Thyroid gland (tissue), 4 donors: ENCODE data around the gene DNMT1. TPM values are rescaled to one million over a fixed set of nuclear protein-coding genes. Genes with fewer than 3 reads are reported as not detected.
"Not testable (repeated sequence)": the region's sequence is repeated elsewhere in the genome, so short reads cannot be mapped to it uniquely, and the experiment has no call there.

Experiments used
- DNase-seq, 2 donors: peaks; one replicate each; pipeline ENCODE4 v3.0.0-alpha.2; 2019
- H3K27ac ChIP-seq, 3 donors: fragments of 200-600 bp; sonication (generic); 1 replicate in 2 of 3; 2 replicates in 1 of 3; pipeline ENCODE4 v1.5.1; 2016 to 2019; ENCODE audit warnings: mild to moderate bottlenecking in 1 of 3, moderate library complexity in 1 of 3
- H3K27me3 ChIP-seq: fragments of 200-600 bp; sonication (generic); one replicate; pipeline ENCODE4 v1.5.1; 2019
- H3K36me3 ChIP-seq, 2 donors: fragments of 200-600 bp; sonication (generic); one replicate each; pipeline ENCODE4 v1.5.1; 2016 to 2019
- H3K4me1 ChIP-seq, 2 donors: fragments of 200-600 bp; sonication (generic); one replicate each; pipeline ENCODE4 v1.5.1; 2017 to 2019
- H3K4me3 ChIP-seq, 3 donors: fragments of 200-600 bp; sonication (generic); replicated peaks in 1 of 3; 1 replicate in 2 of 3; 2 replicates in 1 of 3; pipeline ENCODE4 v1.5.1; 2016; ENCODE audit warnings: mild to moderate bottlenecking in 1 of 3
- H3K9me3 ChIP-seq: fragments of 200-600 bp; sonication (generic); one replicate; pipeline ENCODE4 v1.5.1; 2017
- CTCF ChIP-seq, 6 experiments: fragments of 200-600 bp in 3 of 6; fragments of 450-650 bp in 3 of 6; sonication (generic) in 3 of 6; IDR thresholded peaks; one replicate each; pipeline ENCODE4 v1.5.1; 2016 to 2019; ENCODE audit warnings: antibody characterized with exemption in 6 of 6, mild to moderate bottlenecking in 2 of 6, inconsistent platforms in 1 of 6, moderate library complexity in 1 of 6
- POLR2A ChIP-seq, 2 donors: fragments of 450-650 bp; IDR thresholded peaks; one replicate each; pipeline ENCODE4 v1.6.1; 2017; ENCODE audit warnings: antibody characterized with exemption in 2 of 2, mild to moderate bottlenecking in 2 of 2, moderate library complexity in 1 of 2
- WGBS, 2 donors: methylation state at CpG; one replicate each; pipeline ENCODE4 v1.1.5; 2017; 5-methylcytosine and 5-hydroxymethylcytosine counted together
- intact Hi-C: fragments of 100-400 bp; cut with DNase I; formaldehyde crosslinking; loops from one replicate; pipeline ENCODE4 v1.15.1; 2023
- total RNA-seq, 4 donors: library from RNA; depleted of rRNA; stranded (reverse); fragments of >200 nt; gene quantifications; one replicate each; pipeline ENCODE4 v1.2.3, GENCODE V29; 2016

DNMT1 gene
- total RNA-seq, 4 donors from 2014 or later = 31.2 to 49.5 (median 36.0) TPM

- no peak overlapping the region for H3K27ac ChIP-seq
- H3K4me1 ChIP-seq = no peaks in the 10 kb centered on the region
- intact Hi-C loops = no loop called here
- H3K27me3 ChIP-seq = no peaks in the 10 kb centered on the region
- DNase-seq = no peak
- TF ChIP-seq POLR2A (IDR thresholded peaks at IDR 0.05) = no peak
- TF ChIP-seq CTCF (IDR thresholded peaks at IDR 0.05) = no peak
- 30 to 95% methylated on average over 1 of the region's 1 CpG for WGBS, 2 donors
- H3K36me3 ChIP-seq = peaks cover 0 to 9% of the 10 kb centered on the region in 2 donors
- no peak overlapping the region for H3K4me3 ChIP-seq
- no peaks in the 10 kb centered on the region for H3K9me3 ChIP-seq
These were observed 12.7 kb downstream of the DNMT1 start for GRCh38 chr19:10182076-10182475.

GRCh38 chr19:10180459-10180858, 14.3 kb downstream of the DNMT1 start:
- intact Hi-C loops = no loop called here
- no peak for DNase-seq
- 88 to 94% methylated on average over 7 of the region's 7 CpGs for WGBS, 2 donors
- H3K4me1 ChIP-seq = no peaks in the 10 kb centered on the region
- no peaks in the 10 kb centered on the region for H3K27me3 ChIP-seq
- H3K36me3 ChIP-seq = peaks cover 0 to 9% of the 10 kb centered on the region in 2 donors
- TF ChIP-seq CTCF (IDR thresholded peaks at IDR 0.05) = no peak
- TF ChIP-seq POLR2A (IDR thresholded peaks at IDR 0.05) = no peak
- no peaks in the 10 kb centered on the region for H3K9me3 ChIP-seq
- H3K4me3 ChIP-seq = no peak overlapping the region
- H3K27ac ChIP-seq = no peak overlapping the region

GRCh38 chr19:10180024-10180423, 14.7 kb downstream of the DNMT1 start:
- H3K4me1 ChIP-seq, H3K27me3 ChIP-seq, H3K4me3 ChIP-seq, DNase-seq, intact Hi-C loops, H3K36me3 ChIP-seq, H3K27ac ChIP-seq, H3K9me3 ChIP-seq: not testable (repeated sequence)
- 92 to 96% methylated on average over 6 of the region's 6 CpGs for WGBS, 2 donors

- no peak for TF ChIP-seq POLR2A (IDR thresholded peaks at IDR 0.05)
- TF ChIP-seq CTCF (IDR thresholded peaks at IDR 0.05) = no peak
These were observed 21.2 kb downstream of the DNMT1 start for GRCh38 chr19:10173527-10173926.

GRCh38 chr19:10168386-10168948, 26.3 kb downstream of the DNMT1 start:
- Histone ChIP-seq H3K4me1 (no peaks in the 10 kb centered on the region), H3K27me3 (no peaks in the 10 kb centered on the region), H3K4me3 (no peak overlapping the region), H3K27ac (no peak overlapping the region), H3K36me3 (peaks cover 14 to 36% of the 10 kb centered on the region in 2 donors), H3K9me3 (no peaks in the 10 kb centered on the region)
- 91 to 94% methylated on average over 2 of the region's 2 CpGs for WGBS, 2 donors
- intact Hi-C loops = no loop called here
- no peak for DNase-seq
- TF ChIP-seq CTCF (IDR thresholded peaks at IDR 0.05) (no peak), POLR2A (IDR thresholded peaks at IDR 0.05) (no peak)

More at GRCh38 chr19:10173527-10173926, 21.2 kb downstream of the DNMT1 start:
- no peak for DNase-seq
- intact Hi-C loops = no loop called here
- H3K27me3 ChIP-seq = no peaks in the 10 kb centered on the region
- H3K9me3 ChIP-seq = no peaks in the 10 kb centered on the region
- H3K36me3 ChIP-seq = peaks cover 8 to 27% of the 10 kb centered on the region in 2 donors
- H3K27ac ChIP-seq = no peak overlapping the region
- H3K4me3 ChIP-seq = no peak overlapping the region
- WGBS, 2 donors = 94 to 96% methylated on average over 9 of the region's 9 CpGs
- no peaks in the 10 kb centered on the region for H3K4me1 ChIP-seq
